ENCODE data around the gene RRM2.
A peak's percentile ranks its signal among the peaks of the same experiment; 100 is the strongest.
"Not testable (repeated sequence)": the region's sequence is repeated elsewhere in the genome, so short reads cannot be mapped to it uniquely, and the experiment has no call there.

RRM2 gene

DNA sequence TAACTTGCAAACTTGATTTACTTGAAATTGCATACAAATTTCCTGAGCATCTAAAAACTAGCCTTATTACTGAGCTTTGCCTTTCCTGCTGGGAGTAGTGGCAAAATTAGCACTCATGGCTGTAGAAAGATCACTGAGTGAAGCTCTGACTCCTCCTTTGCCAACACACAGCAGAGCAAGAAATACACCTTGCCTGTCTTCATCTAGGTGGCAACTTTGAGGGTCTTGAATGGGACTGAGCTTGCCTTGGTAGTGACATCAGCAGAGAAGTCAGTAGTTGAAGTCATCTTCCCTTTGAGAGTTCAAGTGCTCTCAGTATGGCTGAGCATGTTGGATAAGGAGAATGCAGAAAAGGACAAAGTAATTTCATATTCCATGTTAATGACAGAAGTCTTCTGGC is 5.9 kb downstream of the RRM2 start:
- FAIRE-seq (no peak), DNase-seq (ENCODE audit: insufficient read length, low spot score) (no peak)

DNA sequence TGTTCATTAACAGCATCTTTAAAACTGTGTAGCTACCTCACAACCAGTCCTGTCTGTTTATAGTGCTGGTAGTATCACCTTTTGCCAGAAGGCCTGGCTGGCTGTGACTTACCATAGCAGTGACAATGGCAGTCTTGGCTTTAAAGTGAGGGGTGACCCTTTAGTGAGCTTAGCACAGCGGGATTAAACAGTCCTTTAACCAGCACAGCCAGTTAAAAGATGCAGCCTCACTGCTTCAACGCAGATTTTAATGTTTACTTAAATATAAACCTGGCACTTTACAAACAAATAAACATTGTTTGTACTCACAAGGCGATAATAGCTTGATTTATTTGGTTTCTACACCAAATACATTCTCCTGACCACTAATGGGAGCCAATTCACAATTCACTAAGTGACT is 7.0 kb downstream of the RRM2 start:
- FAIRE-seq (no peak), DNase-seq (ENCODE audit: insufficient read length, low spot score) (no peak)

DNA sequence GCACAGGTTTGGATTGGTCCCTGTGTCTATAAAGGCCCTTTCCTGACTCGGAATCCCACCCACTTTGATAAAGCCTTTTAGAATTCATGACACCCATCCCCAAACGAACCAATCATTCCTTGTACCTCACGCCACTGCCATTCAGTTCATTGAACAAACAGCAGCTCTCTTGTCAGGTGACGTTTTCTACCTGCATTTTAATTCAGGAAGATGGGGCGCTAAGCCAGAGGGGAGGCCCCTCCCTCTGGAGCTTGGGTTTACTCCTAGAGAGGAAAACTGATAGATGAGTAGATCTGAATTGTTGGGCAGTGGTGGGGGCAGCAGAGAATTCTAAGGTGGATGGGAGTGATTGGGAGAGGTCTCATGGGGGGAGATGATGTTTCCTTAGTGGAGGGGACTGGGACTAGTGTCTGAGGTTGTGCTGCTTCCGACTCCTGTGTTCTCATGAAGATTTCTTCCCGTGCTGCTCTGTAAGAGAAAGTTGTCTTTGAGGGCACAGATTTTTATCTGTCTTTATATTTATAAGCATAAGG is 9.6 kb downstream of the RRM2 start:
- FAIRE-seq = no peak
- DNase-seq (ENCODE audit: insufficient read length, low spot score) = no peak

DNA sequence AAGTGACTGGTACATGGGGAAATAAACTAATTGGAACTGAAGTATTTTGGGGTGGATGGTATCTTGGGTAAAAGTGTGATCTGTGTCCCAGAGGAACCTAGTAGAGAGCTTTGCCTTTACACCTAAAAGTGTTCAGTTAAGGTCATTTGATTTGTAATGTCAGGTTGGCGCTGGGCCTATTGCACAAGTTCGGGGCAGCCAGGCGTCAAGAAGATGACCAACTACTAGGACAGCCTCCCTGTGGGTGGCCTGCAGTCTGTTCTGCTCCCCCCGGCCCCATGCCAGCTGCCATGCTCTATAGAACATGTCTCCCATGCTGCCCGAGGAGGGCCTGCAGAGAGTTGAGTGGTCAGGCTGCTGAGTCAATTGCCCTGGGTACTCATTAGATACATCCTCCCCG is 10.1 kb downstream of the RRM2 start:
- FAIRE-seq = no peak

DNA sequence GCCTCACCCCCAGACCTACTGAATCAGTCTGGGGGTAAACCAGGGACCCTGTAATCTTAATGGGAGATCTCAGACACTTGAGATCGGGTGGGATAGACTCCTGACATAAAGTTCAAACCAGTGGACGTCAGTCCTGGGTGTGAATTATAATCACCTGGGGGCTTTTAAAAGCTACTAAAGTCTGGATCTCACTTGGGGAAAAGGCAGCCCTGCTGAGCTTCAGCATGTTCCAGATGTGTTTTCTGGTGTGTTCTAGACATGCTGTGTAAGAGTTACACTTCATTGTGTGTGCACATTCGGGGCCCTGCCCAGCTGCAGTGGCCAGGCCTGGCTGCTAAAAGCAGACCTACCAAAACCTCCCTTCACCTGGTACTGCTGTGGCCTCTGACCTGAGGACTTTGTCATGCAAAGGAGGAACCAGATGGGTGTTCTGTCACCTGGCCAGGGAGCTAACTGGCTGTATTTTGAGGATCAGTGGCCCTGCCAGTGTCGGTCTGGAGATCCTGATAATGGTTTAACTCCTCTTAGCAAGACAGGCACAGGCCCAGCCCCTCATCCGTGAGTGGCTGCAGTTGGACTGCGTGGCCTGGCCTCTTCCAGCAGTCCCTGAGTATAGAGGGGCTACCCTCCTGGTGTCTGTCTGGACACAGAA is 10.6 kb downstream of the RRM2 start:
- DNase-seq (ENCODE audit: insufficient read length, low spot score) (no peak), FAIRE-seq (no peak)

More for the DNA sequence above, 10.1 kb downstream of the RRM2 start:
- no peak for DNase-seq (ENCODE audit: insufficient read length, low spot score)

DNA sequence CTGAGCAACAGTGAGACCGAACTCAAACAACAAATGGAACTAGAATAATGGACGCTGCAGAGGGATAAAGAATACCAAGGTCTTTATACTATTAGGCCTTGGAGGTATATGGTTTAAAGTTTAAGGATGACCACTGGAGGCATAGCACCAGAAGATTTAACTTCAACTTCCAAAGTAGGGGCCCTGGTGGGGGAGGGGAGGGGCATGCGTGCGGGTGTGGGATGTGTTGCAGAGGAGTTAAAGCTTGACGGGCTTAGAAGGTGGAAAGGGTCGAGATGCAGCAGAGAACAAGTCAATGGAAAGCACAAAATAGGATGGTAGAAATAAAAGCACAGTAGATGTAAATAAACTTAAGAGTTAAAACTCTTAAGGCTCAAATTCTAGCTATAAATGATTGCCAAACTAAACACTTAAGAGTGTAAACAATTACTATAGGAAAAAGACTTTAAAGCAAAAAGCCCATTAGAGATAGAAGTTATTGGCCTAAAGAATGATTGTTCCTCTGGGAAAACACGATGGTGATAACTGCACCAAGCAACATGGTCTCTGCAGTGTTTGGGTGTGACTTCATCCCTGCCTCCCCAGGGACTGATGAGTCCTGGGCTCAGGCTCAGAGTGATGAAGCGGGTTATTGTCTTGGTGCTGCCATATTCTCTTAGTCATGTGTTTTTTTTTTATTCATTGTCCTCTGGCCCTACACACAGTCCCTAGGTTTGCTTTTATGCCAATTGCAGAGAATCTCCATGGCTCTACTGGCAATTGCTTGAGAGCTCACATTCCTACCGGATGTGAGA is 13.0 kb downstream of the RRM2 start:
- FAIRE-seq = no peak
- DNase-seq (ENCODE audit: insufficient read length, low spot score) = no peak

DNA sequence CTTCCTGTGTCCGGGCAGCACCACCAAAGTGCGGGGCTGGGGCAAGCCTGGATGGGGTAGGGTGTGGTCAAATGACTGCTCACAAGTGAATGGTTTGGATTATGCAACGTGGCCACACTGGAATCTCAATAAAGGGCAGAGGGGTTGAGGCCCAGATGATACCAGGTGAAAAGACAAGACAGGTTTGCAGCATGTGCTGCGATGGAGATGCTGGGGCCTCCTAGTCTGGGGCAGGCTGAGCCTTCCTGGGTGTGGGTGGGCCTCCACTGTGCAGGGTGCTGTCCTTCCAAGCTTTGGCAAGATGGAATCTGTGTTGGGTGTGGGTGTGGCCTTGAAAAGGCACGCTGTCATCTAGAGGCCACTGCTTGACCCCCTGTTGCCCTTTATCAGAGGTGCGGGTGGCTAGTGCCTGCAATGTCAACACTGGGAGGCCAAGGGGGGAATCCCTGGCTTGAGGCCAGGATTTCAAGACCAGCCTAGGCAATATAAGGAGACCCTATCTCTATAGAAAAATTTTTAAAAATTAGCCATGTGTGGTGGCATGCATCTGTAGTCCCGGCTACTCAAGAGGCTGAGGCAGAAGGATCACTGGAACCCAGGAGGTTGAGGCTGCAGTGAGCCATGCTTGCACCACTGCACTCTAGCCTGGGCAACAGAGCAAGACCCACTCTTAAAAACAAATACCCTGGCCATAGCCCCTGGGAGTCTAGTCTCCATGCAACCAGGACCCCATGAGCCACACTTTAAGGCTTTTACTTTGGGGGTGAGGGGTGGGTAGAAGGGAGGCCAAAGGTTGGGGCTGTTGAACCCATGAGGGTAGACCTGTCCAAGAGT is 13.8 kb downstream of the RRM2 start:
- FAIRE-seq = no peak

DNA sequence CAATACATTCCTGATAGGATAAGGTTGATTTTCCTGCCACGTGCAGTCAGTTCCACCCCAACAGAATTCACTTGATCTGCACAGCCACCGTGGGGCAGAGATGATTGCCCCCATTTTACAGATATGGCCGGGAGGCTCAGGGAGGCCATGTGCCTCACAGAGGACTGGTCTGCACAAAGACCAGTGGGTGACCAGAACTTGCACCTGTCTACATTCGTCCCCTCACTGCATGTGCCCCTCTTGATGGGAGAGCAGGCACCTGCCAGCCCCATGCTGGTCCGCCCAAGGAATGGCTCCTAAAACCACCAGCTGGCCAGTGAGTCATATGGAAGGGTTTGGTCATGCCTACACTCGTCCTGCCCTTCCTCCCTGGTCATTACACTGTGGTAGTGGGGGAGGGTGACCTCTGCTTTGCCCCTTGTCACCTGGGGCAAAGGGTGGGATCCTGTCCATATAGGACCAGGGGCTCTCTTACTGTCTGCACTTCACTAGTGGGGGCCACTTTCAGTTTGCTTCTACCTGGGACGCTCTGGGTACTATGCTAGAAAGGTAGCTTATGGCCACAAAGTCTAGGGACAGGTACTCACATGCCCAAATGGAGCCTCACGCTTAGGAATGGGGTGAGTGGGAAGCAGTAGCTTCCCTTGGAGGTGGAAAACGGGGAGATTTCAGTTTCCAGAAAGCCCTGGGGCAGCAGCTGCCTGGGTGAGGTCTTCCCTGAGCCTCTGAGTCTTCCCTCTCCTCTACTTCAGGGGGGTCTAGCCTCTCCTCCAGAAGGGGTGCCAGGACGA is 14.7 kb downstream of the RRM2 start:
- no peak for DNase-seq (ENCODE audit: insufficient read length, low spot score)

More for the DNA sequence above, 13.8 kb downstream of the RRM2 start:
- no peak for DNase-seq (ENCODE audit: insufficient read length, low spot score)

DNA sequence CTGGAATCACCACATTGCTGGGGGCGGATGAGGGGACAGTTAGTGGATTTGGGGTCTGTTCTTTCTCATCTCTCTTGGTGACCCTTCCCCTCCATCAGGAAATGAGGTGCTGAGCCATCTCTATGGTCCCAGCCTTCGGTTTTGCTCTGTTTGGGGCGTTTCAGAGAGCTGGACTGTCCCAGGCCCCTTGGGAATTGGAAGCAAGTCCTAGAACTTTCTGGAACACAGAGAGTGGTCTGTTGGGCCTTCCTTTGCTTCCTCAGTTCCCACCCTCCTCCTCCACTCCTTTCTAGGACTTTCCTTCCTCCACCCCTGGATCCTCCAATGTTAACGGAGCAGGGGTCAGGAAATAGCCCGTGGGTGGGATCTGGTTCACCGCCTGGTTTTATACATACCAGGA is 17.0 kb downstream of the RRM2 start:
- DNase-seq (ENCODE audit: insufficient read length, low spot score) = no peak
- FAIRE-seq = no peak

More for the DNA sequence above, 14.7 kb downstream of the RRM2 start:
- FAIRE-seq = no peak

DNA sequence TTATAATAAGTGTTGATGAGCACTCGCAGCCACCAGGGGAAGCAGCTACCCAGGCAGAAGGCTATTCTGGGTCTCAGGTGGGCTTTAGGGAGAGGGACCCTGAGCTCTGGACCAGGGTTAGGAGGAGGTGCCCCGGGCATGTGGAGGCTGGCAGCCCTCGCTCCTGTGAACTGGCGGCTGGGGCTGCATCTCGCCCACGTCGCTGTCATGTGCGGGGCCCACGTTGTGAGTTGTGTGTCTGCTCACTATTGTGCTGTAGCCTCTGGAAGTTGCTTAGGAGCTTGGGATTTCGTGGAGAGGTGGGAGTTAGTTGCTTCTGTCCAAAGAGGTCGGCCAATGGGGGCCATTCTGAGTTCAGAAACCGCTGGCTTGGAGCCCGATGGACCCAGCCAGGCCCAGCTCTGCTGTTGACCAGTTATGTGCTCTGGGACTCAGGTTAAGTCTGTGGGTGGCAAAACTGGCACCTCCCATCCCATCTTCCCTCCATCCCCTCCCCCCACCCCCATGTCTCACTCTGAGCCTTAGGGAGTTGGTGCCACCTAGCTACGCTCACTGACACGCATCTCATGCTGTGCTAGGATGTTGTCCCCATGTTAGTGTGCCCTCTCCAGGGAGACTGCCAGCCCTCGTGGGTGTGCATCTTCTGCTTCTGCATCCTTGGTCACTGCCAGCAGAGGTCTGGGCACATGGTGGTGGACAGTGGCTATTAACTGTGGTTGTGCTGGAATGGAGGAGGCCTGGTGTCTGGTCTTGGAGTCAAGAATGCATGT is 18.5 kb downstream of the RRM2 start:
- DNase-seq (ENCODE audit: insufficient read length, low spot score) (no peak), FAIRE-seq (peak; percentile 63)

DNA sequence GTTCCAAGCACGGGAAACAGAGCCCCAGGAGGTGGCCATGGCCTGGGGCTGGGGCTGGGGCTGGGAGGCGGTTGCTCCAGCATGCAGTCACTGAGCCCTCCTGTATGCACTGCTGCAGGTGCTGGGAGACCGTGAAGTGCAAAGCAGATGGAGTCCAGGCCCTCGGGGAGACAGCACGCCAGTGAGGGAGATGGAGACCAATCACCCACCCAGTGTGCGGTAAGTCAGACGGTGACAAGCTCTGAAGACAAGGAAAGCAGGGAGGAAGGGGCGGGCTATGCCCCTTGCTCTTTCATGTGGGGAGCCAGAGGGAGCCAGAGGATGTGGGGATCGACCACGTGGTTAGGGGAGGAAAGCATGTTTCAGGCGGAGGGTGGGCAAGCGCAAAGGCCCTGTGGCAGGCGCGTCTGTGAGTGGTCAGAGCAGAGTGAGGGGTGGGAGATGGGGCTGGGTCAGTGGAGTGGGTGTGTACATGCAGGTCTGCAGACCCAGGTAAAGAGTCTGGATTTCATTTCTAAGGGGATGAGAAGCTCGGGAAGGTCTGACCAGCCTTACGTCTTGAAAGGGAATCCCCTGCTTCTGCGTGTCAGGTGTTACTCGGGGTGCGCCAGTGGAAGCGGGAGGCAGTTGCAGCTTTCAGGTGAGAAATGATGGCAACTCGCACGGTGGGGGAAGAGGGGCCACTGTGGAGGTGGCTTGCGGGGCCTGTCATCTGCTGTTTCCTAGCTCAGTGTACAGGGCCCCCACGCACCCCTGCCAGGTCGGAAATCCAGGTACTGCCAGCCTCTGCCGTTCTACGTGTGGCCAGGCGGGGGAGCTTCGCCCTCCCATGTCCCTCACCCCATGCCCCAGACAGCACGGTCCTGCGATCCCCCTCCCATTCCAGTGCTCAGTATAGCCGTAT is 19.4 kb downstream of the RRM2 start:
- no peak for DNase-seq (ENCODE audit: insufficient read length, low spot score)

DNA sequence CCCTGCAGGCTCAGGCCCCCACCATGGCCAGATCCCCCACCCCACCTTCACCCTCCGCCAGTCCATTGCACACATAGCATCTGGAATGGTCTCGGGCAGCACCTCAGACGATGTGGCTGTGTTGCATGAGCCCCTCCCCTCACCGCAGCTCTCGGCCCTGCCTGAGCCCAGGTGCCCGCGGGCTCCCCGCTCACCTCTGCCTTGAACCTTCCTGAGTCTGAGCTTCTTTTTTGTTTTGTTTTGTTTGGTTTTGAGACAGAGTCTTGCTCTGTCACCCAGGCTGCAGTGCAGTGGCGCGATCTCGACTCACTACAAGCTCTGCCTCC is 20.1 kb downstream of the RRM2 start:
- DNase-seq (ENCODE audit: insufficient read length, low spot score) (no peak), FAIRE-seq (no peak)

More for the DNA sequence above, 19.4 kb downstream of the RRM2 start:
- no peak for FAIRE-seq

DNA sequence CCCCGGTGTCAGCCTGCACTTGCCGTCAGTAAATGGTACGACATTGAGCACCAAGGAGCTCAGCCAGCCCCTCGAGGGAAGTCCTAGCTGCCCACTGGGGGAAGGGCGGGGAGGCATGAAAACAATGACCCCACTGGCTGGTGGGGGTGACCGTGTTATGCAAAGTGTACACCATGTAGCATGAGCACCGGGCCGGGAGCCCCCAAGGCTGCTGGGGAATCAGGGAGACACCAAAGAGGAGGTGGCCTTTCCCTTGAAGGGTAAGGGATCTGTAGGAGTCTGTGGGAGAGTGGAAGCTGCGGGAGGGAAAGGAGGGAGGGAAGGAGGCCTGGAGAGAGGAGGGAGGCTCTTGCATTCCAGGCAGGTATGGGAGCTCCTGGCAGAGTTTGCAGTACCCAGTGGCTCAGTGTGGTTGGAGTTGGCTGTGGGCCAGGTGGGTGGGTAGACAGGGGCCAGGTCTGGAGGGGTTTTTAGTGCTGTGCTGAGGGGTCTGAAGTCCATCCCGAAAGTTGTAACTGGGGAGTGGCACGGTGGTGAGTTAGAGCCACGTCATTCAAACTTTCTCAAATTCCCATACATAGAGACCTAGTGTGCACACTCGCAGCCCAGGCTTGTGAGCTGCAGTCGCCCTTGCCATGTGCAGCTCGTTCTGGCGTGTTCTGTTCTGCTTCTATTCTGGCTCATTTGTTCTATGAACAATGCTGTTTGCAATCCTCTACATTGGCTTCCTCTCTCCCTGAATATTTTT is 22.4 kb downstream of the RRM2 start:
- FAIRE-seq (no peak), DNase-seq (ENCODE audit: insufficient read length, low spot score) (no peak)

DNA sequence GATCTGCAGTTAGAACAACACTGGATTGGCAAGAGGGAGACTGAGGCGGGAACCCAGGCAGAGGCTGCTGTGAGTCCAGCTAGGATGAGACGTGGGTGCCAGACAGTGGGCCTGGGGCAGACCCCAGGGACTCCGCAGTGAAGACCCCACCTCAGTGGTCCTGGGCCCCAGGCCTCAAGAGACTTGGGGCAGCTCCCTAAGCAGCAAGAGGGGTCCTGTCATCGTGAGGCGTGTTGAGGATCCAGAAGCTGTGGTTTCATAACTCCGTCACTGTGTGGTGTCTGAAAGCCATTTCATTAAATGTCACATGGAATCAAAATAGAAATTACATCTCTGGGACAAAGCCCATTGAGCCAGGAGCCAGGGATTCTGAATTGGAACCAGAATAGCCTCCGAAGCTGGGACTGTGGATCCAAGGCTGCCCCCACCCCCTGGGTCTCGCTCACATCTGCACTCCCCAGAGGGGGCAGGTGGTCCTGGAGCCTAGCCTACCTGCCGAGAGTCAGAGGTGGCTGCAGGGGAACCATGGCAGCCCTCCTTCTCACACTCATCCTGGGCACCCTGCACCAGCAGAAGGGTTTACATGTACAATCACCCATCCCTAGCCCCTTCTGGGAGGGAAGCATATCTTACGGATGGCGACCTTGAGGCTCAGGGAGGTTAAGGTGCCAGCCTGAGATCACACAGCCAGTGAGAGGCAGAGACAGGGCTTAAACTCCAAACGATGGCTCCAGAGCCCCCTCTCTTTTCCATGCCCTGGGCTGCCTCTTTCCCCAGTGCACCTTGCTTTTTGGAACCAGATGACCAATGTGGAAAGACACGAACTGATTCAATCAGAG is 23.2 kb downstream of the RRM2 start:
- FAIRE-seq (no peak), DNase-seq (ENCODE audit: insufficient read length, low spot score) (no peak)

DNA sequence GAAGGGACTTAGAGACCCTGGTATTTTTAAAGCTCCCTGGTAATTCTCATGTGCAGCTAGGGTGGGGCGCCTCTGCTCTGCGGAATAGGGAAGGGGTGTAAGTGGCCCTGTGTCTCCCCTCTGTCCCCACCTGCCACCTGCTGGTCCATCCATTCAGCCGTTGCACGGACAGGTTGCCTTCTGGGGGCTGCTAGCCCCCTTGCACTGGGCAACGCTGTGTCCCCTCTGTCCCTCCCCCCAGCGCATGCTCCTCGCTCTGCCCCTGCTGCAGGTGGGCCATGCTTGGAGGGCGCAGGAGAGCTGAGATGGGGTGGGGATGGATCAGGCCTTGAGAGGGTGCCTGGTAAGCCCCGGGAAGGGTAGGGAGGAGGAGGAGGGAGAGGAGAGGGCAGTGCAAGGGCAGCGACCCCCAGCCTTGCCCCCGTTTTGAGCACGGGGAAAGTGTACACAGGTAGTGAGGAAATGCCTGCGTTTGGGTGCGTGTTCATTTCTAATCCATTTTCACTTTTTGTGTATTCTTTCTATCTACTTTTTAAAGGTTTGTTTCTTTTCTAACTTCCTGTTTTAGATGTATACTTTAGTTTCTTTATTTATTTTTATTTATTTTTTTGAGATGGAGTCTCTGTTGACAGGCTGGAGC is 23.9 kb downstream of the RRM2 start:
- DNase-seq (ENCODE audit: insufficient read length, low spot score) = no peak
- FAIRE-seq = no peak

DNA sequence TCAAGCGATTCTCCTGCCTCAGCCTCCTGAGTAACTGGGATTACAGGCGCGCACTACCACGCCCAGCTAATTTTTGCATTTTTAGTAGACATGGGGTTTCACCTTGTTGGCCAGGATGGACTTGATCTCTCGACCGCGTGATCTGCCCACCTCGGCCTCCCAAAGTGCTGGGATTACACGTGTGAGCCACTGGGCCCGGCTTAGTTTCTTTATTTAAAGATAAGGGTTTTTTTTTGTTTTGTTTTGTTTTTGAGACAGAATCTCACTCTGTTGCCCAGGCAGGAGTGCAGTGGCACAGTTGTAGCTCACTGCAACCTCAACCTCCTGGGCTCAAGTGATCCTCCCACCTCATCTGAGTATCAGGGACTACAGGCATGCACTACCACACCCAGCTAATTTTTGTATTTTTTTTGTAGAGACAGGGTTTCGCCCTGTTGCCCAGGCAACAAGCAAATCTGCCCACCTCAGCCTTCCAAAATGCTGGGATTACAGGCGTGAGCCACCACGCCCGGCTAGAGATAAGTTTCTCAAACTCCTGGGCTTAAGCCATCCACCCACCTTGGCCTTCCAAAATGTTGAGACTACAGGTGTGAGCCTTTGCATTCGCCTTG is 24.6 kb downstream of the RRM2 start:
- FAIRE-seq; DNase-seq (ENCODE audit: insufficient read length, low spot score): not testable (repeated sequence)

Measured in HTR-8/SVneo (cell line).